PC-9 (cell line): ENCODE data around the gene TMEM242. TPM values are rescaled to one million over a fixed set of nuclear protein-coding genes. Genes with fewer than 3 reads are reported as not detected.
A peak's percentile ranks its signal among the peaks of the same experiment; 100 is the strongest.

ENCODE experiments used
- BruUV-seq: library from RNA; stranded (reverse); fragments of 400-500 nt; replicated peaks from 2 replicates; lab custom pipeline; 2021; lab: Mats Ljungman, UMichigan
- CTCF ChIA-PET: fragments of 300-600 bp; sonication (Branson Sonifier 250); formaldehyde crosslinking; loops from one replicate; lab custom pipeline; 2022; ENCODE audit warnings: antibody characterized with exemption; lab: Charles Lee
- POLR2A ChIA-PET: fragments of 300-600 bp; sonication (Branson Sonifier 250); formaldehyde crosslinking; loops from one replicate; lab custom pipeline; 2022; ENCODE audit warnings: antibody characterized with exemption; ENCODE audit not compliant: unreplicated experiment; lab: Charles Lee
- DNase-seq, 2 experiments: peaks; one replicate each; pipeline versions ENCODE4 v3.0.0 to v3.0.0-alpha.2; 2015 to 2022; ENCODE audit warnings: mixed read lengths in 1 of 2
- H2AFZ ChIP-seq: fragments of 200-600 bp; sonication (generic); 2 replicates; pipeline ENCODE4 v1.8.1; 2017; ENCODE audit warnings: antibody characterized with exemption
- H3F3A ChIP-seq: fragments of 200-600 bp; sonication (generic); 2 replicates; pipeline ENCODE4 v1.8.1; 2017; ENCODE audit warnings: antibody characterized with exemption, mild to moderate bottlenecking, low read depth; ENCODE audit not compliant: insufficient read depth
- H3K27ac ChIP-seq: fragments of 200-600 bp; sonication (generic); 2 replicates; pipeline ENCODE4 v1.6.1; 2016; ENCODE audit warnings: mixed run types
- H3K27me3 ChIP-seq: fragments of 200-600 bp; sonication (generic); 2 replicates; pipeline ENCODE4 v1.6.1; 2016; ENCODE audit warnings: low read depth, mixed run types; ENCODE audit not compliant: insufficient read depth
- H3K36me3 ChIP-seq: fragments of 200-600 bp; sonication (generic); 2 replicates; pipeline ENCODE4 v1.6.1; 2016; ENCODE audit warnings: low read depth, mixed run types
- H3K4me1 ChIP-seq: fragments of 200-600 bp; sonication (generic); replicated peaks from 2 replicates; pipeline ENCODE4 v1.6.1; 2016; ENCODE audit warnings: mixed run types; ENCODE audit not compliant: insufficient read depth
- H3K4me2 ChIP-seq: fragments of 200-600 bp; sonication (generic); 2 replicates; pipeline ENCODE4 v1.6.1; 2017; ENCODE audit warnings: mixed run types
- H3K4me3 ChIP-seq: fragments of 200-600 bp; sonication (generic); 2 replicates; pipeline ENCODE4 v1.6.1; 2016; ENCODE audit warnings: mixed run types
- H3K79me2 ChIP-seq: fragments of 200-600 bp; sonication (generic); 2 replicates; pipeline ENCODE4 v1.6.1; 2017; ENCODE audit warnings: low read depth, mixed run types
- H3K9me2 ChIP-seq: fragments of 200-600 bp; sonication (generic); 2 replicates; pipeline ENCODE4 v1.8.1; 2017; ENCODE audit warnings: mild to moderate bottlenecking; ENCODE audit not compliant: insufficient read depth
- H3K9me3 ChIP-seq: fragments of 200-600 bp; sonication (generic); 2 replicates; pipeline ENCODE4 v1.8.1; 2016; ENCODE audit warnings: low read depth; ENCODE audit not compliant: insufficient read depth
- H4K20me1 ChIP-seq: fragments of 200-600 bp; sonication (generic); 2 replicates; pipeline ENCODE4 v1.8.1; 2017; ENCODE audit not compliant: insufficient read depth
- CTCF ChIP-seq: fragments of 200-600 bp; sonication (generic); conservative IDR thresholded peaks from 2 replicates; pipeline ENCODE4 v1.6.1; 2017; ENCODE audit warnings: mixed run types, antibody characterized with exemption, mild to moderate bottlenecking, moderate library complexity
- EZH2 ChIP-seq: fragments of 200-600 bp; sonication (generic); IDR thresholded peaks from 2 replicates; pipeline ENCODE4 v1.8.0; 2017; ENCODE audit warnings: antibody characterized with exemption, low read depth
- intact Hi-C: fragments of 100-400 bp; cut with micrococcal nuclease; formaldehyde crosslinking; loops from one replicate; pipeline ENCODE4 v1.10.0; 2022; ENCODE audit not compliant: unreplicated experiment
- total RNA-seq: library from RNA; stranded (reverse); gene quantifications from 2 replicates; pipeline ENCODE4 v1.2.3, GENCODE V29; 2021

The TMEM242 gene
- total RNA-seq, 1 experiment from 2014 or later: 8.1 TPM

- Histone ChIP-seq H3K79me2 (no peaks in the 10 kb centered on the region), H3K9me2 (no peaks in the 10 kb centered on the region), H2AFZ (no peak overlapping the region), H3K27ac (no peak overlapping the region), H4K20me1 (no peaks in the 10 kb centered on the region), H3K4me3 (no peak overlapping the region), H3K4me1 (no peaks in the 10 kb centered on the region), H3K36me3 (no peaks in the 10 kb centered on the region), H3K9me3 (no peaks in the 10 kb centered on the region), H3K27me3 (no peaks in the 10 kb centered on the region), H3K4me2 (no peak overlapping the region), H3F3A (no peaks in the 10 kb centered on the region)
- BruUV-seq: no TSS peak
- no peak for DNase-seq
- CTCF ChIA-PET: no interaction called here
- POLR2A ChIA-PET: no interaction called here
- intact Hi-C loops: no loop called here
- no peak for TF ChIP-seq EZH2
- TF ChIP-seq CTCF: no peak
Measured at GRCh38 chr6:157269261-157269794, 54.0 kb downstream of the TMEM242 start.

- H3K9me3 ChIP-seq: no peaks in the 10 kb centered on the region
- intact Hi-C loops: no loop called here
- H3K4me3 ChIP-seq: no peak overlapping the region
- no peaks in the 10 kb centered on the region for H3K4me1 ChIP-seq
- H3K79me2 ChIP-seq: no peaks in the 10 kb centered on the region
- TF ChIP-seq EZH2 (no peak), CTCF (no peak)
- no peak for DNase-seq
- H3K4me2 ChIP-seq: no peak overlapping the region
- no peaks in the 10 kb centered on the region for H3F3A ChIP-seq
- no peaks in the 10 kb centered on the region for H4K20me1 ChIP-seq
- H3K36me3 ChIP-seq: no peaks in the 10 kb centered on the region
- H3K9me2 ChIP-seq: no peaks in the 10 kb centered on the region
- BruUV-seq: no TSS peak
- ChIA-PET CTCF (no interaction called here), POLR2A (no interaction called here)
- no peak overlapping the region for H3K27ac ChIP-seq
- H2AFZ ChIP-seq: no peak overlapping the region
- no peaks in the 10 kb centered on the region for H3K27me3 ChIP-seq
Measured at GRCh38 chr6:157268835-157269234, 54.5 kb downstream of the TMEM242 start.

- POLR2A ChIA-PET: no interaction called here
- H3K4me3 ChIP-seq: no peak overlapping the region
- TF ChIP-seq CTCF: no peak
- no peak for TF ChIP-seq EZH2
Measured at GRCh38 chr6:157268396-157268795, 54.9 kb downstream of the TMEM242 start.

More at GRCh38 chr6:157268396-157268795, 54.9 kb downstream of the TMEM242 start:
- Histone ChIP-seq H3K27ac (no peak overlapping the region), H3K4me1 (no peaks in the 10 kb centered on the region), H4K20me1 (no peaks in the 10 kb centered on the region), H2AFZ (no peak overlapping the region), H3K79me2 (no peaks in the 10 kb centered on the region), H3K9me2 (no peaks in the 10 kb centered on the region), H3F3A (no peaks in the 10 kb centered on the region), H3K9me3 (no peaks in the 10 kb centered on the region), H3K36me3 (no peaks in the 10 kb centered on the region), H3K4me2 (no peak overlapping the region), H3K27me3 (no peaks in the 10 kb centered on the region)
- BruUV-seq: no TSS peak
- peak in 1 of 2 experiments; percentile 4 for DNase-seq
- CTCF ChIA-PET: no interaction called here
- intact Hi-C loops: no loop called here
